HG02852 (cell line): Measurements from ENCODE around the gene TRMT44.
"Not testable (repeated sequence)": the region's sequence is repeated elsewhere in the genome, so short reads cannot be mapped to it uniquely, and the experiment has no call there.

Experiments
- ATAC-seq: cut with Tn5 transposase; IDR thresholded peaks from one replicate; pipeline ENCODE4 v1.9.1; 2021; ENCODE audit warnings: mild to moderate bottlenecking, moderate library complexity; ENCODE audit not compliant: unreplicated experiment

Gene TRMT44

DNA sequence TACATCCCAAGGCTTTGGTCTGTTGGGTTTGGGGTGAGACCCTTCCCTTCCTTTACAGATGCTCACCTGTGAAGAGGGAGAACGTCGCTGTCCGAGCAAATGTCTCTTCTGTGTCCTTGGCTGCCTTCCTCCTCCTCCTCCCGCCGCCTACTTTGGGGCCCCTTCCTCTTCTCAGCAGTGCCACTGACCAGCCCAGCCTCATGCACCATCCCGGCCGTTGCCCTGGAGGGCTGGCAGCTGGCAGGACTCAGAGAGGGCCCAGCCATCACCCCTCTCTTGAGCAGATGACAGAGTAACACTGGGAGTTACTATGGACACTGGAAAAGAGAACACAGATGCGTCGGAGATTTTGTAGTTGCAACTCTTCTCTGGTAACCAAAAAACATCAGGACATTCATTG is 68.2 kb downstream of the TRMT44 start:
- ATAC-seq, result no peak

DNA sequence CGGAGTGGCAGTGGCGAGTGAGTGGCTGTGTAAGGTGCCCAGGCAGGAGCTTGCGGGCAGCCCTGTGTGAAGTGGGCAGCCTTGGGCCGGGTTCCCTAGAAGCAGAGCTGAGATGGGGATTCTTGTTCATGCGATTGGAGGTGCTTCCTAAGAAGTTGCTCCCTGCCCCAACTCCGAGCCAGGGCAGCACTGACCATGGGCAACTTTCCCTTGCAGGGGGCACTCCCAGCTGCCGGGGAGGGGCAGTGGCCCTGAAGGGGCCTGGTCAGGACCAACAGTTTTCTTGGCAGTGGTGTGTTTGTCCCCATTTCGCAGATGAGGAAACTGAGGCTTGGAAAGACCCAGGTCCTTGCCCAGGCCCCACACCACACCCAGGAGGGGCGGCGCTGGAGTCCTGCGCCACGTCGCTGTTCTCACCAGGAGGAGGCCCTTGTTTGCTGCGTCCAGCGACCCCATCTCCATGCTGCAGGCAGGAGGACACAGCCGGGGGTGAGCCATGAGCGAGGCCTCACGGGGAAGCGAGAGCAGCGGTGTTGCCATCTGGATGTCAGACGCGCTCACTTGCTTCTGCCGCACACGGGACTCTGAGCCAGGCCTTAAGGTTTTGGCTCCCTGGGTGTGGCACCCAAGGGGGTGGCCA is 68.9 kb downstream of the TRMT44 start:
- no peak for ATAC-seq

DNA sequence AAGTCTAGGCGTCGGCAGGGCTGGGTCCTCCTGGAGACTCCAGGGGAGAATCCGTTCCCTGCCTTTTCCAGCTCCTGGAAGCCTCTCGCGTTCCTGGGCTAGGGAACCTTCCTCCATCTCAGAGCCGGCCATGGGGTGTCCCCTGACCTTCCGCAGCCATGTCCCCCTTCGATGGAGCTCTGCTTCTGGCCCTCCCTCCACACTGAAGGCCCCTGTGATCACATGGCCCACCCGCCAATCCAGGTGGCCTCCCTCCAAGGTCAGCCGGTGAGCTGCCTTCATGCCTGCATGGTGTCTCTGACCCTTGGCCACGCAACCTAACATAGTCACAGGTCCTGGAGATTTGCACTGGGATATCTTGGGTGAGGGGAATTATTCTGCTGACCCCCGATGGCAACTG is 69.6 kb downstream of the TRMT44 start:
- ATAC-seq, result no peak

DNA sequence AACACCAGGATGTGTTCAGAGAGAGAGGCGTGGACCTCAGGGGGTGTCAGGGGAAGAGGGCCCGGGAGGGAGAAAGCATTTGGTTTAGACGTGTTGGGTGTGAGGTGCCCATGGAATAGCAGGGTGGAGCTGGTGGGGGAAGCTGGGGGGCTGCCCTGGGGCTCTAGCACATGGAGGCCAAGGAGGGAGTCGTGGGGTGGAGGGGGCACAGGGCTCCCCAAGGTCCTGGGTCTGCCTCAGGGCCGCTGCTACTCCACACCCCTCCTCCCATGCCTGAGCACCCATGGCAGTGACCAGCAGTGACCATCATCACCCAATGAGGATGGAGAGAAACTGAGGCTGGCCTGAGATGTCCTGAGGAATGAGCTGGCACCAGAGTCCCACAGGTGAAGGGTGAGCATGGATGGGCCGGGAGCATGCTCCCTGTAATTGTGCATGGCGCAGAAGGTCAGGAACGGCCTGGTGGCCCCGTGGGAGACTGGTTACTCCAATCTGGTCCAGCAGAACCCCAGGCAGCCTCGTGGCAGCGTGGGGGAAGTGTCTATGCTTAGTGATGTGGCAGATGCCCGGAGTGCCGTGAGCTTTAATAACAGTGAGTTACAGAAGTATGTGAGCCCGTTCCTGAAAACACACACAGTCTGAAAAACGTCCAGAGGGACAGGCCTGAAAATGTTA is 70.2 kb downstream of the TRMT44 start:
- ATAC-seq, result no peak

DNA sequence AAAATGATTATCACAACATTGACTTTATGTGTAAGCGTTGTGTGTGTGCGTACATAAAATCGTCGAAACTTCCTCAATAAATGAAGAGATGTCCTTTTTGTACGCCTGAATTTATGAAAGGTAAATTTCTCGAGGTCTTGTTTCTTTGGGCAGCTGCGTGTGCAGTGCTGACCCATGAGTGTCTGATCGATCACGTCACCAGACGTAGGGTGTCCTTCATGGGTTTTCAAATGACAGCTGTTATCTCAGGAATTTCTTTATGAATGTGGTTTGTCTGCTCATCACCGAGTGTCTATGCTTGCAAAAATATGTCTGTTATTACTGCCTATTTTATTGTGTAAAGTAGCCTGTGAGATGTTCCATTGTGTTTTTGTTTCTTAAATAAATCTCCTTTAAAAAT is 71.9 kb downstream of the TRMT44 start:
- ATAC-seq, result no peak

DNA sequence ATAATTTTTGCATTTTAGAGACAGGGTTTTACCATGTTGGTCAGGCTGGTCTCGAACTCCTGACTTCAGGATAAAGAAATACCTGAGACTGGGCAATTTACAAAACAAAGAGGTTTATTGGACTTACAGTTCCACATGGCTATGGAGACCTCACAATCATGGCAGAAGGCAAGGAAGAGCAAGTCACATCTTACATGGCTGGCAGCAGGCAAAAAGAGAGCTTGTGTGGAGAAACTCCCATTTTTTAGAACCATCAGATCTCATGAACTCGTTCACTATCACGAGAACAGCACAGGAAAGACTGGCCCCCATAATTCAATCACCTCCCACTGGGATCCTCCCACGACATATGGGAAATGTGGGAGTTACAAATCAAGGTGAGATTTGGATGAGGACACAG is 72.5 kb downstream of the TRMT44 start:
- ATAC-seq, result not testable (repeated sequence)

DNA sequence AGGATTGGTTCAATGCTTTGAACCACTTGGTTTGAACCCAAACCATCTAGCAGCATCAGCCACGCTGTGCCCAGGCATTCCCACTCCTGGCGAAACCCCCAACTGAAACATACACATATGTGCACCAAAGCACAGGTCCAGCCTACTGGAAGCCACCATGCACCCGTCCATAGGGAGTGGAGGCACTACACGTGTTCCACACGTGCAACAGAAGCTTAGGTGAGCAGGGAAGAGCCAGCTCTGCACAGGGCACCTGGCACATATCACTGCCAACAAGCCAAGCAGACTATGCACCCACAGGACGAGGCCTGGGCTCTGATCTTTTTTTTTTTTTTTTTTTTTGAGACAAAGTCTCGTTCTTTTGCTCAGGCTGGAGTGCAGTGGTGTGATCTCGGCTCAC is 73.4 kb downstream of the TRMT44 start:
- ATAC-seq, result no peak

DNA sequence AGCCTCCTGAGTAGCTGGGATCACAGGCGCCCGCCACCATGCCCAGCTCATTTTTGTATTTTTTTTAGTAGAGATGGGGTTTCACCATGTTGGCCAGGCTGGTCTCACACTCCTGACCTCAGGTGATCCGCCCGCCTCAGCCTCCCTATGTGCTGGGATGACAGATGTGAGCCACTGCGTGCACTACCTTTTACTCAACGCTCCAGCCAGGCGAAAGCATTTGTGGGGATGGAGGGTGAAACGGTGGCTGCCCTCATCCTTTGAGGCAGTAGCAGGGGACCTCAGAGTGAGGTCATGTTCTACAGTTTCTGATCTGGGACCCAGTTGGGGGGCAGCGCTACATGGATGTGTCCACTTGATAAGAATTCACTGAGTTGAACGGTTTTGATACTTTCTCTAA is 73.8 kb downstream of the TRMT44 start:
- ATAC-seq, result no peak

DNA sequence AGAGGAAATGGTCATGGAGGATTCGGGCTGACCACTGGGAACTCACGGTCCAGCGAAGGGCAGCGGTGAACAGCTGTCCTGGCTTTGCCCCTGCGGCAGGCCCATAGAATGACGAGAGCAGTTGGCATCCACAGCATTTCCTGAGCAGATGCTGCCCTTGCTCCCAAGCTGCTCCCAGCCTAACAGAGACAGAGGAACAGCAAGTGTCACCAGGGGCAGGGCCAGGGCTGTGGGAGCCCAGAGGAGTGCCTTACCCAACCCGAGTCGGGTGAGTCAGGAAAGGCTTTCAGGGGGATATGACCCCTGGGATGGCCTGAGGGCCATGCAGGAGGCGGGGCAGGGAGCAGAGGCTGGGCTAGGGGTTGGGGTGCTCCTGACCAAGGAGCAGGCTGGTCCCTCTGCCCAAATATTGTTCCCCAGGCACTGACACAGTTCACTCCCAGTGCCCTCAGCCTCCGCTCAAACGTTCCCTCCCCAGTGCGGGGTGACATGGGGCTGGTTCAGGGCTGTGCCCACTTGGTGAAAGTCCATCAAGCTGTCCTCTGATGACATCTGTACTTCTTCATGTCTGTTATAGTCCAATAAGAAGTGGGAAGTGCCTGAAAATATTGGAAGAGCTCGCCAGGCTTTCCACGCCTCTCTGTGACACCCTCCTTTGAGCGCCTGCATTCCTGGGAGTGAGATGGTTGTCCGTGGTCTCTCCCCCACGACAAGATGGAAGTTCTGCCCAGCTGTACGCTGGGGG is 74.9 kb downstream of the TRMT44 start:
- no peak for ATAC-seq

DNA sequence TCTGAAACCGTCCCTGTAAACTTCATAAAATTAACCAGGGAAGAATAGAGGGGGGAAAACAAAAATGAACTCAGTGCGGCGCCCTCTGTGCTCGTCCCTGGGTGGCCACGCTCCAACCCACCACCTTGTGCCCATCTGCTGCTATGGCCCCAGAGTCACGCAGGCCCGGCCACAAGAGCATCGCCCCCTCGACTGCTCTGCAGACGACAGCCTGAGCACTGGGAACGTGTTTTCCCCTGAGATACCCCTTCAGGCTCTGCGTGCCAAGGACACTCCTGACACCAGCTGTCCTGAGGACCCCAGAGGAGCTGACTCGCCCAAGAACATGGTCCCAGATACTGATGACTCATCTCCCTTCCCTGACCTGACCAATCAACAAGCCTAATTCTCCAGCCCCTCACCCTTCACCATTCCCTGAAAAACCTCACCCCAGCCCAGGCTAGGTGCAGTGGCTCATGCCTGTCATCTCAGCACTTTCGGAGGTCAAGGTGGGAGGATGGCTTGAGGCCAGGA is 75.5 kb downstream of the TRMT44 start:
- no peak for ATAC-seq

DNA sequence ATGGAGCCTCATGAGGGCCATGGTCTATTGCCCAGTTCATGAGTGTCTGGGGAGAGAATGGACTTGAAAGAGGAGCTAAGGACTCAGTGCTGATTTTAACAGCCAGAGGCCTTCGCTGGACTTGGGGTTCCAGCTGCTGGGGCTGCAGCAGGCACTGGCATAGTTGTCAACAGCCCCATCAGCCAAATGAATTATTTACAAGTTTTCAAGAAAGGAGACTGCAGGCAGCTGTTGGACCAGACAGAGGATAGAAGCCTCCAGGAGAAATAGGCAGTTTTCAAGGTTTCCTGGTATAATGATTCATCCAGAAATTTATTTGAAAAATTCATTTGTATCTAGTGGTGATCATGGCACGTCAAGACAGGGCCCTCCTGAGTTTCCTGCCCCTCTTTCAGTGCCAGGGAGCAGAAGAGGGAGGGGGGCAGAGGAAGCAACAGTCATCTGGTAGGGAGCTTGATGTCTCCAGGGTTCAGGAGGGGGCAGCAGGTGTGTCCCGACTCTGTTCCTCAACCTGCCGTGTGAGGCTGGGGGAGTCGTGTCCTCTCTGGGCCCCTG is 76.5 kb downstream of the TRMT44 start:
- no peak for ATAC-seq

DNA sequence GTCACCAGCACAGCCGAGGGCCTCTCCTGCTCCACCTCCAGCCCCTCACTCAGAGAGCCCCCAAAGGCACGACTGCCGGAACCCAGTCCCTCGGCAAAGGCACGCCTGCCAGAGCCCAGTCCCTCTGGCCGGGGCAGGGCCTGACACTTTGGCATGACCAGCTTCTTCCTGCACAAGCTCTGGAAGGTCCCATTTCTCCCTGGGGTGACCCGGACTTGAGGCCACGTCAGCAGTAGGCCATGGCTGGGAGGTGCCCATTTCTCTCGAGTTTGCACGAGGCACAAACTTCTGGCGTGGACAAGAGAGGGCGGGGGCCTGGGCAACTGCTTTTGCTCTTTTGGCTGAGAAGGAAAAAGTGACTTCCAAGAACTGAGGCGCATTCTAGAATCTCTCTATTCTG is 77.4 kb downstream of the TRMT44 start:
- ATAC-seq, result no peak

DNA sequence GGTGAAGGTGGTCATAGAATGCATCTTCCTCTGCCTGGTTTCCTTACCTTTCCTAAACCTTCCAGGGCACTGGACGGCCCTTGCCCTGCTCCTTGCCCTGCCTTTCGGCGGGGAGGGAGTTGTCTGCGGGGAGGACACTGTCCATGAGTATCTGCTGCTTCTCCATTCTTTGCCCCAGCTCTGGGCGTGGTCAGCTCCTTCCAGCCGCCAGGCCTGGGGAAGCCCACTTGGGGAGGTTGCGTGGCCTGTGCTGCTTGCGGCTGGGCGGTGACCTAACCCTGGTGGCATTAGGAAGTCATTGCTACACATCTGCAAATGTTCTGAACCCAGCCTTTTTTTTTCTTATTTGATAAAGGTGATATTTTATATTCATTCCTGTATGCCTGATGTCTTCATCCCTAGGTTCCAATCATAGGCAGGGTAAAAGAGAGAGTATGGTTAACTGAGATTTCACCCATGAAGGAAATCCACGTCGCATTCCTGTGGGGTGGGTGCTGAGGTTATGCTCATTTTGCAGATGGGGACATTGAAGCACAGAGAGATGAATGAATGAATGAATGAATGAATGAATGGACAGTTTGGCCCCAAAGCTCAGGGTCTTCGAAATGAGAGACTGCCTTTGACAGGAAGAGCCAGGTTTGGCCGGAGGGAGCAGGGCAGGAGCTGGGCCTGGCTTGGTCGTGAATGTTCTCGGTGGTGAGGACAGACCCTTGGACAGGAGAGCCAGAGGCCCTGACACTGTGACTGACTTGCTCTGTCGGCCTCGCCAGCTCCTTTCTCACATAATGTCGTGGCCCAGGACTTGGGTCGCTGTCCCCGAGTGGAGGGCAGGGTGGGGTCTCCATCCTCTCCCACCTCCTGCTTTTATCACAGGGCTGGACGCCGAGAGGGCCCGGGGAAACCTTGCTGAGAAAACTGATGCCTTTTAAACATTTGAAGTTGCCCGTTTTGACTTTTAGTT is 81.9 kb downstream of the TRMT44 start:
- no peak for ATAC-seq

DNA sequence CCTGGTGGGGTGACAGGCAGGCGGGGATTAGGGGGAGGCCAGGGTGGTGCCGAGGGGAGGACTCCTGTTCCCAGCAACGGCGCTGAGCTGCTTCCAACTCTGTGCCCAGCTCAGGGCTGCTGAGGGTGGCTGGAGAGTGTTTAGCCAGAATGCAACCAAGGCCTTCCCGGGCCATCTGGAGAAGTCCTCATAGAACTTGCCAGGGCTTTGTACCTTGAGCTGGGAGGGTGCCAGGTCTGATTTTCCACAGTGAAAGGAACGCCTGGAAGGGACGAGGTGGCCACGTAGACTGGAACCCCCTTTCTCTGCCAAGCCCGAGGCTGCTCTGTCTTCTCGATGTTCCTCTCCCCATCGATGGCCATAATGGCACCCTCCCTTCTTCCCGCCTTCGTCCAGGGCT is 82.6 kb downstream of the TRMT44 start:
- ATAC-seq, result no peak

DNA sequence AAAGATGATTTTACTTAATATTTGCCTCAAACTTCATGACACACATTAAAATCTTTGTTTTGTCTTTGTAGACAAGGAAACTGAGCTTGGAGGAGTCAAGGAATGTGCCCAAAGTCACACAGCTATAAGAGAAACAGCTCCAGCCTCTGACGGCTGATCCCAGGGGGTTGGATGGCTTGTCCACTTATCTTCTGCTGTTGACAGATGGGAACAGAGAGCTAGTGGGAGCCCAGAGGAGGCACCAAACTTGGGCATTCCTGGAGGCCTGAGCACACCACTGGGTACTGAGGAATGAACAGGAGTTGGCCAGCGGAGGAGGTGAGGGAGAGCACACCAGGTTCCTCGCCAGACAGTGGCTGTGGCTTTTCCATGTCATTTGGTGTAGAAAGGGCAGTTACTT is 83.2 kb downstream of the TRMT44 start:
- ATAC-seq, result no peak

DNA sequence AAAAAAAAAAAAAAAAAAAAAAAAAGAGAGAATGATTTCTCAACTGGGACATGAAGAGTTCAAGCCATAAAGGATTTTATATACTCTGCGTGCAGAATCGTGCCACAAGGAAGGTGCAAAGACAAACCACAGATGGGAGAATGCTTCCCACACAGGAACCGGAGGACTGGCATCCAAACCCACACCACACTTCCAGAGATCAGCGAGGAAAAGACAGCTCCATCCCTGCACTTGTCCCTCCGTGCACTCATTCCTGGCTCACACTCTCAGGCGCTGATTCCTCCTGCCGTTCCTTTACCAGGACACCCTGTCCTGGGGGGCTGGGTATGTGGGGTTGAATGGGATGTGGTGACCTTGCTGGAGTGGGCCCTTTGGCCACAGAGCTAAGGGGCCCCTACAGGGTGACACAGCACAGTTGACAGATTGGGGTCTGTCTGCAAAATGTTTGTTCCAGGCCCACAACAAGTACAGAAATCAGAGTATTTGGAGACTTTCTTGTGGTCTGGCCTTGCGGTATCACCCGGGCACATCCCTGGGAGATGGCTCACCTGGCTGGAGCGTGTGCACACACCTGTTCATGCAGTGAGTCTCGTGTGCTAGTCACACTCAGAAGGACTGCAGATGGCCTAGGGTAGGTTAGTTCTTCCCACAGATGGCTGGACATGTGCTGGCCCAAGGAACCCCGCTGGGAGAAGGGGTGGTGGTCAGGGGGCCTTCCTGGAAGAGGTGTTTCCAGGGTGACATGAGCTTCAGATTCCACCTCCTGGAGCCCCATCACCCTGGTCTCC is 84.2 kb downstream of the TRMT44 start:
- ATAC-seq, result no peak

DNA sequence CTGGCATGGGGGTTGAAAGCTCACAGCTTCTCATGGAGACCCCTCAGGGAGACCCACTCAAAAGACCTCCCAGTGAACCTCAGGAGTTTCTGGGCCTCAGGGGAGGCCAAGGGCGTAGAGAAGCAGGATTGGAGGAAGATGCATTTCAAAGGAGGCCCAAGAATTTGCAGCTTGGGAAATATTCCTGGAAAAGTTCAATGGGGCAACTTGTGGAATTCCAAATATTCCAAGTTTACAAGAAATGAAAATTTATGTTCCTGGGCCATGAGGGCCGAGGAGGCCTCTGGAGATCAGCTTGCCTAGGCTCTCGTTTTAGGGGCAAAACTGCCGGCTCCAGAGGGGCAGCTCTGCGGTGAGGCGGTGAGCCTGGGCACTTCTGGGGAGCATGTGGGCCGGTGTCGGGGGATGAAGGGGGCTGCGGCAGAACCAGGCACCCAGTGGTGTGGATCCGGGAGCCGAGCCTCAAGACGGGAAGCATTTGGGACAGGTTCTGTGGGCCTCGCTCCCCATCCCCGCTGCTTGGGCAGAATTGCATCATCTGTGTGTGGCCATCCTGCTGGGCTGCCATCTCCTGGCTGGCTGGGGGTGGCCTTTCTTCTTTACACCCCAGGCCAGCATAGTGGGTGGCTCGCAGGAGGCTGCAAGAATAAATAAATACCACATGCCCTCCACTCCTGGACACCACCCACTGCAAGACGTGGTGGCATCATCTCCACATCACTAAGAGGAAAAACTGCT is 85.0 kb downstream of the TRMT44 start:
- no peak for ATAC-seq
